T-cell (primary cell): Measurements from ENCODE around the gene NSF. TPM values are rescaled to one million over a fixed set of nuclear protein-coding genes. Genes with fewer than 3 reads are reported as not detected.

Source experiments
- ATAC-seq, 4 experiments: fragments of 200-7000 bp in 3 of 4; fragments of 150-1000 bp in 1 of 4; cut with Tn5 transposase; replicated peaks in 1 of 4; 1 replicate in 3 of 4; 2 replicates in 1 of 4; pipeline ENCODE4 v1.10.0; 2021; ENCODE audit warnings: moderate library complexity in 3 of 4, mild to moderate bottlenecking in 2 of 4, moderate number of reproducible peaks in 1 of 4
- CTCF ChIA-PET, 2 donors: fragments of 300-600 bp; sonication (Branson Sonifier 250); formaldehyde crosslinking; loops; one replicate each; lab custom pipeline; 2022; ENCODE audit warnings: antibody characterized with exemption in 2 of 2; lab: Charles Lee
- POLR2A ChIA-PET, 2 donors: fragments of 300-600 bp; sonication (Branson Sonifier 250); formaldehyde crosslinking; loops; one replicate each; lab custom pipeline; 2022; ENCODE audit warnings: antibody characterized with exemption in 2 of 2; lab: Charles Lee
- DNase-seq, 35 experiments: peaks; one replicate each; pipeline versions ENCODE4 v3.0.0 to v3.0.0-alpha.2; 2013 to 2023
- H3K27ac ChIP-seq: one replicate; pipeline ENCODE4 v1.5.1; 2013; ENCODE audit warnings: low read length
- H3K27me3 ChIP-seq, 2 experiments: replicated peaks in 1 of 2; 1 replicate in 1 of 2; 2 replicates in 1 of 2; pipeline versions ENCODE4 v1.6.1 to v1.7.0; 2013; ENCODE audit warnings: low read length in 1 of 2, mixed read lengths in 1 of 2; ENCODE audit not compliant: control insufficient read depth in 2 of 2, insufficient read depth in 2 of 2; ENCODE audit errors: extremely low read depth in 1 of 2
- H3K36me3 ChIP-seq, 2 donors: 1 replicate in 1 of 2; 2 replicates in 1 of 2; pipeline versions ENCODE4 v1.6.1 to v1.7.0; 2013; ENCODE audit warnings: low read length in 1 of 2; ENCODE audit not compliant: control insufficient read depth in 2 of 2, insufficient read depth in 1 of 2; ENCODE audit errors: extremely low read depth in 1 of 2
- H3K4me1 ChIP-seq, 2 experiments: 1 replicate in 1 of 2; 2 replicates in 1 of 2; pipeline versions ENCODE4 v1.6.1 to v1.7.0; 2013; ENCODE audit warnings: low read length in 2 of 2, mixed read lengths in 1 of 2; ENCODE audit not compliant: insufficient read depth in 2 of 2, control insufficient read depth in 1 of 2; ENCODE audit errors: extremely low read depth in 1 of 2
- H3K4me3 ChIP-seq, 2 donors: 1 replicate in 1 of 2; 2 replicates in 1 of 2; pipeline versions ENCODE4 v1.5.1 to v1.7.0; 2013; ENCODE audit warnings: mild to moderate bottlenecking in 2 of 2, low read length in 1 of 2, moderate library complexity in 1 of 2; ENCODE audit not compliant: control insufficient read depth in 1 of 2; ENCODE audit errors: extremely low read depth in 1 of 2
- H3K9me3 ChIP-seq: 2 replicates; pipeline ENCODE4 v1.7.0; 2013
- H3K27ac Mint-ChIP-seq, 2 donors: one replicate each; pipeline ENCODE4 v1.8.0; 2020 to 2021; ENCODE audit warnings: mild to moderate bottlenecking in 2 of 2, mixed read lengths in 2 of 2
- H3K27me3 Mint-ChIP-seq, 2 donors: one replicate each; pipeline ENCODE4 v1.8.0; 2021 to 2022; ENCODE audit warnings: mixed read lengths in 2 of 2
- H3K36me3 Mint-ChIP-seq: one replicate; pipeline ENCODE4 v1.8.0; 2021; ENCODE audit warnings: mixed read lengths
- H3K4me1 Mint-ChIP-seq, 3 donors: one replicate each; pipeline ENCODE4 v1.8.0; 2020 to 2022; ENCODE audit warnings: mixed read lengths in 3 of 3, mild to moderate bottlenecking in 1 of 3
- H3K4me3 Mint-ChIP-seq, 3 donors: one replicate each; pipeline ENCODE4 v1.8.0; 2020 to 2022; ENCODE audit warnings: mild to moderate bottlenecking in 3 of 3, mixed read lengths in 3 of 3, moderate library complexity in 3 of 3
- H3K9me3 Mint-ChIP-seq, 3 donors: one replicate each; pipeline ENCODE4 v1.8.0; 2020 to 2022; ENCODE audit warnings: mixed read lengths in 3 of 3
- WGBS: methylation state at CpG from one replicate; pipeline ENCODE4 v1.1.5; 2013; ENCODE audit warnings: missing lambda C conversion rate; ENCODE audit not compliant: insufficient coverage; 5-methylcytosine and 5-hydroxymethylcytosine counted together
- total RNA-seq, 35 experiments: library from RNA in 6 of 35; stranded (reverse) in 6 of 35; fragments of 120-200 nt in 1 of 35; gene quantifications; one replicate each; pipeline versions ENCODE4 v1.2.1 to v1.2.4 and lab custom pipeline; 2013 to 2026

NSF gene
- total RNA-seq, 5 donors from 2014 or later (not counting 1 experiment from before 2014, with no cell fraction given): 33.1 to 54.8 (median 43.2) TPM

- ChIA-PET POLR2A (interaction anchor here in 1 of 2 donors (0.6 kb wide), 2 partner anchors 12 to 142 kb away, joined by 3 read pairs; no protein-coding TSS in a partner anchor), CTCF (interaction anchor here in 1 of 2 donors (0.6 to 0.7 kb wide), 2 partner anchors 39 to 732 kb away, joined by 3 to 7 read pairs; no protein-coding TSS in a partner anchor)
- Histone ChIP-seq H3K27me3 (peaks cover 2 to 49% of the 10 kb centered on the region in 2 experiments), H3K4me3 (no peak overlapping the region), H3K27ac (no peak overlapping the region), H3K4me1 (no peaks in the 10 kb centered on the region), H3K36me3 (no peaks in the 10 kb centered on the region), H3K9me3 (no peaks in the 10 kb centered on the region)
- no peaks in the 10 kb centered on the region for H3K9me3 Mint-ChIP-seq
- DNase-seq (no peak), ATAC-seq (no peak)
- H3K4me3 Mint-ChIP-seq: no peak overlapping the region
- H3K4me1 Mint-ChIP-seq: no peaks in the 10 kb centered on the region
- peaks cover 28 to 41% of the 10 kb centered on the region in 2 donors for H3K27me3 Mint-ChIP-seq
- H3K27ac Mint-ChIP-seq: no peak overlapping the region
- WGBS: 100% methylated on average over 1 of the region's 5 CpGs
- H3K36me3 Mint-ChIP-seq: no peaks in the 10 kb centered on the region
These were observed 203.1 kb downstream of the NSF start for GRCh38 chr17:46793541-46793940.

- Histone ChIP-seq H3K4me1 (no peaks in the 10 kb centered on the region), H3K36me3 (no peaks in the 10 kb centered on the region), H3K4me3 (no peak overlapping the region), H3K27me3 (peaks cover 2 to 43% of the 10 kb centered on the region in 2 experiments), H3K27ac (no peak overlapping the region), H3K9me3 (no peaks in the 10 kb centered on the region)
- DNase-seq (no peak), ATAC-seq (no peak)
- ChIA-PET CTCF (no interaction called here), POLR2A (no interaction called here)
- Mint-ChIP-seq H3K9me3 (no peaks in the 10 kb centered on the region), H3K4me1 (no peaks in the 10 kb centered on the region), H3K36me3 (no peaks in the 10 kb centered on the region), H3K27me3 (peaks cover 28 to 44% of the 10 kb centered on the region in 2 donors), H3K27ac (no peak overlapping the region), H3K4me3 (no peak overlapping the region)
- 67% methylated on average over 4 of the region's 5 CpGs for WGBS
These were observed 203.8 kb downstream of the NSF start for GRCh38 chr17:46794318-46794717.

- CTCF ChIA-PET: no interaction called here
These were observed 205.0 kb downstream of the NSF start for GRCh38 chr17:46795379-46795952.

GRCh38 chr17:46796084-46796483 lies 205.6 kb downstream of the NSF start:
- Mint-ChIP-seq H3K27me3 (peaks cover 16 to 33% of the 10 kb centered on the region in 2 donors), H3K36me3 (no peaks in the 10 kb centered on the region), H3K27ac (no peak overlapping the region), H3K9me3 (no peaks in the 10 kb centered on the region), H3K4me1 (no peaks in the 10 kb centered on the region), H3K4me3 (no peak overlapping the region)
- CTCF ChIA-PET: no interaction called here
- H3K27me3 ChIP-seq: peaks cover 2 to 36% of the 10 kb centered on the region in 2 experiments
- POLR2A ChIA-PET: interaction anchor here in 1 of 2 donors (0.7 kb wide), 1 partner anchor 96 kb away, joined by 3 read pairs; no protein-coding TSS in a partner anchor
- WGBS: no CpG with 5 or more reads among the region's 3 CpGs
- H3K9me3 ChIP-seq: no peaks in the 10 kb centered on the region
- H3K4me1 ChIP-seq: no peaks in the 10 kb centered on the region
- DNase-seq: no peak
- H3K27ac ChIP-seq: no peak overlapping the region
- H3K4me3 ChIP-seq: no peak overlapping the region
- no peaks in the 10 kb centered on the region for H3K36me3 ChIP-seq
- no peak for ATAC-seq

More at GRCh38 chr17:46795379-46795952, 205.0 kb downstream of the NSF start:
- no peaks in the 10 kb centered on the region for H3K36me3 Mint-ChIP-seq
- ATAC-seq (no peak), DNase-seq (no peak)
- H3K4me1 ChIP-seq: no peaks in the 10 kb centered on the region
- H3K27me3 ChIP-seq: peaks cover 2 to 37% of the 10 kb centered on the region in 2 experiments
- POLR2A ChIA-PET: interaction anchor here in 1 of 2 donors (0.7 kb wide), 1 partner anchor 96 kb away, joined by 3 read pairs; no protein-coding TSS in a partner anchor
- H3K27ac Mint-ChIP-seq: no peak overlapping the region
- H3K4me1 Mint-ChIP-seq: no peaks in the 10 kb centered on the region
- no peak overlapping the region for H3K4me3 ChIP-seq
- H3K4me3 Mint-ChIP-seq: no peak overlapping the region
- H3K36me3 ChIP-seq: no peaks in the 10 kb centered on the region
- no peak overlapping the region for H3K27ac ChIP-seq
- 80% methylated on average over 12 of the region's 15 CpGs for WGBS
- peaks cover 22 to 37% of the 10 kb centered on the region in 2 donors for H3K27me3 Mint-ChIP-seq
- no peaks in the 10 kb centered on the region for H3K9me3 Mint-ChIP-seq
- no peaks in the 10 kb centered on the region for H3K9me3 ChIP-seq

GRCh38 chr17:46796524-46796923 lies 206.1 kb downstream of the NSF start:
- Histone ChIP-seq H3K36me3 (no peaks in the 10 kb centered on the region), H3K27ac (no peak overlapping the region), H3K27me3 (peaks cover 2 to 36% of the 10 kb centered on the region in 2 experiments), H3K9me3 (no peaks in the 10 kb centered on the region), H3K4me1 (no peaks in the 10 kb centered on the region), H3K4me3 (no peak overlapping the region)
- DNase-seq (no peak), ATAC-seq (no peak)
- Mint-ChIP-seq H3K4me3 (no peak overlapping the region), H3K27me3 (peaks cover 13 to 29% of the 10 kb centered on the region in 2 donors), H3K27ac (no peak overlapping the region), H3K9me3 (no peaks in the 10 kb centered on the region), H3K4me1 (no peaks in the 10 kb centered on the region), H3K36me3 (no peaks in the 10 kb centered on the region)
- POLR2A ChIA-PET: interaction anchor here in 1 of 2 donors (0.7 kb wide), 1 partner anchor 95 kb away, joined by 3 read pairs; no protein-coding TSS in a partner anchor
- WGBS: 87% methylated on average over 6 of the region's 7 CpGs
- CTCF ChIA-PET: no interaction called here

- Mint-ChIP-seq H3K27ac (no peak overlapping the region), H3K4me1 (no peaks in the 10 kb centered on the region), H3K36me3 (no peaks in the 10 kb centered on the region), H3K27me3 (peaks cover 11 to 26% of the 10 kb centered on the region in 2 donors), H3K4me3 (no peak overlapping the region), H3K9me3 (no peaks in the 10 kb centered on the region)
- Histone ChIP-seq H3K9me3 (no peaks in the 10 kb centered on the region), H3K36me3 (no peaks in the 10 kb centered on the region), H3K27ac (no peak overlapping the region), H3K4me1 (no peaks in the 10 kb centered on the region), H3K27me3 (peaks cover 2 to 36% of the 10 kb centered on the region in 2 experiments), H3K4me3 (no peak overlapping the region)
- WGBS: 89% methylated on average over 2 of the region's 8 CpGs
- CTCF ChIA-PET: interaction anchor here in 1 of 2 donors (0.6 kb wide), 1 partner anchor 29 kb away, joined by 3 read pairs; no protein-coding TSS in a partner anchor
- DNase-seq (no peak), ATAC-seq (no peak)
- POLR2A ChIA-PET: no interaction called here
These were observed 206.6 kb downstream of the NSF start for GRCh38 chr17:46796956-46797530.
